Stomach (tissue), 4 donors: Measurements from ENCODE around the gene OR52K1.

Source experiments
- CTCF ChIP-seq, 7 experiments: fragments of 450-650 bp in 4 of 7; fragments of 200-600 bp in 3 of 7; sonication (generic) in 3 of 7; IDR thresholded peaks; one replicate each; pipeline ENCODE4 v1.5.1; 2016 to 2019; ENCODE audit warnings: antibody characterized with exemption in 7 of 7, control low read depth in 2 of 7, mild to moderate bottlenecking in 1 of 7
- POLR2A ChIP-seq, 4 donors: fragments of 450-650 bp; IDR thresholded peaks; one replicate each; pipeline ENCODE4 v1.6.1; 2016; ENCODE audit warnings: antibody characterized with exemption in 4 of 4, control low read depth in 2 of 4, mild to moderate bottlenecking in 1 of 4, moderate library complexity in 1 of 4

GRCh38 chr11:4493480-4493818 is 11.0 kb downstream of the OR52K1 start:
- TF ChIP-seq POLR2A (IDR thresholded peaks at IDR 0.05) (no peak), CTCF (IDR thresholded peaks at IDR 0.05) (no peak)
